Gastroesophageal sphincter (tissue), 3 donors: ENCODE data around the gene MRPS14.

Source experiments
- CTCF ChIP-seq, 4 experiments: fragments of 200-600 bp in 2 of 4; fragments of 450-650 bp in 2 of 4; sonication (generic) in 1 of 4; IDR thresholded peaks; one replicate each; pipeline ENCODE4 v1.5.1; 2017 to 2019; ENCODE audit warnings: antibody characterized with exemption in 4 of 4, mild to moderate bottlenecking in 2 of 4, moderate library complexity in 2 of 4
- POLR2AphosphoS5 ChIP-seq: sonication (generic); formaldehyde crosslinking; IDR thresholded peaks from one replicate; pipeline ENCODE4 v1.6.1; 2017; ENCODE audit warnings: antibody characterized with exemption

- TF ChIP-seq POLR2AphosphoS5 (no peak), CTCF (IDR thresholded peaks at IDR 0.05) (no peak)
Observed at GRCh38 chr1:174988539-174988938, 34.7 kb downstream of the MRPS14 start.
